HG03135 (cell line): ENCODE results near the gene IFNK.

Experiments used
- ATAC-seq: cut with Tn5 transposase; IDR thresholded peaks from one replicate; pipeline ENCODE4 v1.9.1; 2021; ENCODE audit warnings: mild to moderate bottlenecking, moderate library complexity; ENCODE audit not compliant: unreplicated experiment

IFNK gene

GRCh38 chr9:27510780-27511179 lies 13.3 kb upstream of the IFNK start:
- ATAC-seq = no peak

DNA sequence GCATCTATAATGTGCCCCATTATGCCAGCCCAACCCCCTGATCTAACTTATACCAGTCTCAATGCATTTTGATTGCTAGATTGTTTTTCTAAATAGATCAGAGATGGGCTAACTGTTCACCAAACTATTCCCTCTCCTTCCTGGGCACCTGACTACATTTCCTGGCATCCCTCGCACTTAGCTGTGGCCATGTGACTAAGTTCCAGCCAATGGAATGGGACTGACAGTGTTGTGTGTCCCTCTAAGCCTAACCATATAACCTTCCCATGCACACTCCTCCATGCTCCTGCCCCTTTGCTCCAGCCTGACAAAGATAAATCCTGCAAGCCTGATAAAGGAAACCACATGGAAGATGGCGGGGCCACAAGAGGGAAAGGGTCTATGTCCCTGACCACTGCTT lies 12.3 kb upstream of the IFNK start:
- no peak for ATAC-seq

DNA sequence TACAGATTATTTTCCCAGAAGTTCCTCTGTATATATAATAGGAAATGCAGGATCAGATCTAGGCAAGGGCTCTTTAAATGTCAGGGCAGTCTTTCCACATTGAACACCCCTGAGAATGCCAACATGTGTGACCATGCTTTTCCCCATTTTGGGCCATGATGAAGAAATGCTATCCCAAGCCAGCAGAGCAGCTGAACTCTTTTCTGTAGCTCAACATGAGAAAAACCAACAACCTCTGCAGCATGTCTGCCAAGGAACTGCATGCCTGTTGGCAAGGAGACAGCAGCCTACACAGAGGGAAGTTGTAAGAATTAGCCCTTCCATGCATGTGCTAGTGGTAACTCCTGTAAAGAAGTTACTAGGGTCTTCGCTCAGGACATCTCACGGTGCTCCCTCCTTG lies 9.5 kb upstream of the IFNK start:
- ATAC-seq = no peak

DNA sequence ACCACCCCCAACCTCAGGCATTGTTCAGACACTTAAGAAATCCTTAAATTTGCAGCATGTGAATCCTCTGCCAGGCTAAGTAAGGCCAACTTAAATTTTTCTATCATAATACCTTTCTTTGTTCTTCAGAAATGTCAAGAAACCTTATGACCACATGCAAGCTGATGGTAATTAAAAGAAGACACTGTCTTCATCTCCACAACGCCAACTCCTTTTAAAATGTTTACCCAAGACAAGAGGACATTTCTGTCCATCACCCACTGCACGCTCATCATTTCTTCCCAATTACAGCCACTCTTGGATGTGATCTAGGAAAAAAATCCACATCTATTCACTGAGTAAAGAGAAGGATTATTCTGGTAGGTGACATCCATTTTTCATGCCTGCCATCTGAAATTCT lies 6.1 kb upstream of the IFNK start:
- no peak for ATAC-seq

GRCh38 chr9:27518809-27519208 lies 5.3 kb upstream of the IFNK start:
- ATAC-seq = no peak

GRCh38 chr9:27519466-27520465 lies 4.3 kb upstream of the IFNK start:
- no peak for ATAC-seq

DNA sequence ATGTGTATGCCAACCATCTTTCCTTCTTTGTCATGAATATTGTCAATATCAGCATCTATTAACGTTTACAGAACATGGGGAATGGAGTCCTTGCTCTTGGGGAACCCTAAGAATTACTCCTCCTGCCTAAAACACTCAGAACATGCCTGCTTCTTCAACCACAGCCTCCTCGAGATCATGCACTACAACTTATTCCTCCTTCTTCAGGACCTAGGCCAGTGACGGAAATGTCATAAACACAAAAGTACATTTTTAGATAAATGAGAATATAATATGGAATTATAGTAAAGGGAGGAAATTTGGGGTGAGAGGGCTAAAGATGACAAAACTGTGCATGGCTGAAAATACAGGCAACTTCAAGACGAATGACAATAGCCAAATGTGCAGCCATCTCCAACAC lies 3.1 kb upstream of the IFNK start:
- ATAC-seq = no peak

DNA sequence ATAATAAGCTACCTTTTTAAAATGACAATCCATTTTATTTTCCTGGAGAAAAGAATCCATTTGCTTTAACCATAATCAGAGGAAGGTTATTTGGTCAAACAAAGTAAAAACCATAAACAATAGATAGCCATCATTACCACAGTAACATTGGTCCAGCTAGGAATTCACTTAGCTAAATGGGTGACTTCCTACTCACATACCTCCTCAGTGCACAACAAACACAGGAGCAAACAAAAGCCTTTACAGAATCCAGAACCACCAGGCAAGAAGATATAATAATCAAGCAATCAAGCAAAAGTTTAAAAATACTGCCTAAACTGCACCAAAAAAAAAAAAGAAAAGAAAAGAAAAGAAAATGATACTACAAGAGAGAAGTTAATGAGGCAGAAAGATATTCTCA lies 949 bp upstream of the IFNK start:
- no peak for ATAC-seq

DNA sequence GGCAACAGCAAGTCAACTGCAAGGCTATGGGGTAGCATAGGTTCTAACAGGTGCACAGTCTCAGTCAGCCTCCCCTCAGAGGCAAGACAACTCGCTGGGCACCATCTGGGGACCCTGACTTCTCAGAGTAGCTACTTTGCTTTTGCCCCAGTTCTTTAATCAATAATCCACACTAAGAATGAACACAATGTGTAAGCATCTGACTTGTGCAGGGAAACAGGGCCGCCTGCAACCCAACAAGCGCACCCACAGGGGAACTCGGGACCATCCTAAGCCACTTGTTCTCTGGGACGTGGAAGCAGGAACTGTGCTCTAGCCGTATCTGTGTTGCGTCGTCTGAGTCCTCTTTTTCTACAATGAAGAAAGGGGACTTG lies 3.6 kb downstream of the IFNK start:
- no peak for ATAC-seq

DNA sequence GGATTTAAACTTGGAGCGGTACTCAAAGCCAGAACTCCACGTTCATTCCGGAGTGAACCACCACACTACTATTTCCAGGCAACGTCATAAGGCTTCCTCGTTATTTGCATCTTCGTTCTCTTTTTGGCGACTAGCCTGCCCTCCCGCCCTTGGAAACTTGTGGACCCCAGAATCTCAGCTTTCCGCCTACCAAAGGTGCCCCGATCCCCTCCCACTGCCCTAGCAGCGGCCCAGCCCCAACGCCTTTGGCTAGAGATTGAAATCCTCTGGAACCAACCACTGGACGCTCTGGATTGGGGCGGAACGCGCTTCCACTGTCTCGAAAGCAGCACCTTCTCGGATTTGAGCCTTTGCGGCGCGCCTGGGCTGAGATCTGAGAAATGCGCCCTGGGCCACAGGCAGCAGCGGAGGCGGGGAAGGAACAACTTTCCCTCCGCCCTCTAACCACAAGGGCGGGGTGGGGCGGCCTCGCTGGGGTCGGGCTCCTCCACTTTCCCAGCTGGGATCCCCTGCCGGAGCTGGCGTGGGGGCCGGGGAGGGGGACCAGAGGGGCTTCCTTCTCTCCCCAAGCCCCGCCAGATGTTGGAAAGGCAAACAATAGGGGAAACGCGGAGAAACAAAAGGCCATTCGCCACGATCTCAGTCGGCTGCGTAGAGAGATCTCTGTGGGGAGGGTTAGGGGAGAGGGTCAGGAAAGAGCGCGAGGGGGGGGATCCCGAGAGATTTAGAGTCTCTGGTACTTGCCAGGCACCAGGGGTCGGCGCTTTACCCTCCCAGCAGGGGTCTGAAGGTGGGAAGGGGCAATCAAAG lies 4.2 kb downstream of the IFNK start:
- ATAC-seq = no peak

- ATAC-seq = peak; percentile 38
Observed at GRCh38 chr9:27528886-27529315, 4.8 kb downstream of the IFNK start.

DNA sequence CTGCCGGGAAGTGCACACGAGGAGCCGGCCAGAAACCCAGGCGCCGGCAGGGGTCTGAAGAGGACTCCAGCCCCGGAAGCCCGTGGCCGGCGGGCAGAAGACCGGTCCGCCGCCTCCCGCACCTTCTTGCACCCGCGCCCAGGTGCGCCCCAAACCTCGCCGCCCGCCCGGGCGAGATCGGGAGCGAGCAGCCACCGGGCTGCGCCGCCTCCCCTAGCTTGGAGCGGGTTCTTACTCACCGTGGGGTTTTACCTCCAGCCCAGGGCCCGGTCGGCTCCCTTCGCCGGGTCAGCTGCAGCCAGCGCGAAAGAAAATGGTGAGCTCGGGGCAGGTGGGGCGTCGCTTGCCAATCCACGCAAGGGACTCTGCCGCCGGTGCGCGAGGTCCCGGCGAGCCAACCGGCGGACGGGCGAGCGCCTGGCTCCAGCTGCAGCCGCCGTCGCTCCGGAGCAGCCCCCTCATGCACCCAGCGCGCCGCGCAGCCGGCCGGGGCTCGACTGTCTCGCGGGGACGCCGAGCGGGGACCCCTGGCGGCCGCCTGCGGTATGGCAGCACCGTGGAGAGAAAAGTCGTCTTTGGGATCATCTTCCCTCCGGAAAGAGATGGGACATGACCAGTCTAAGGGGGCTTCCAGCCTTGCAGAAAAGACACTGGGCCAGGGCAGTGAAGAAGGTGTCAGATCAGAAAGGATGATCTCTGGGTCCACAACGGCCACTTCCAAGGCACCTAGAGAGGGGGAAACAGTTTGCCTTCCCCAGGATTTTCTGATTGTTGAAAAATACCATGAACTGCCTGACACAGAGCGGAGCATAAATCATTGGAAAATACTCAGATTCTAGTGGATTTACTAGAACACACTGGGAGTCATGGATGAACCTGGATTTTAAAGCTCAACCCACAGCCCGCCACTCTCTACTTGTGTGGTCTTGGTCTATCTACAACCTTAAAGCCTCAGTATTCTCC lies 5.5 kb downstream of the IFNK start, which contains the start of gene MOB3B:
Gene MOB3B (minus strand): TSS at position 499 of the 963 bp plus-strand sequence. CDS start 74,264 bp downstream, outside the sequence.
- ATAC-seq = peak; percentile 86

- no peak for ATAC-seq
Observed at GRCh38 chr9:27530915-27531755, 7.0 kb downstream of the IFNK start.

GRCh38 chr9:27532046-27532445 lies 8.0 kb downstream of the IFNK start:
- ATAC-seq = no peak

DNA sequence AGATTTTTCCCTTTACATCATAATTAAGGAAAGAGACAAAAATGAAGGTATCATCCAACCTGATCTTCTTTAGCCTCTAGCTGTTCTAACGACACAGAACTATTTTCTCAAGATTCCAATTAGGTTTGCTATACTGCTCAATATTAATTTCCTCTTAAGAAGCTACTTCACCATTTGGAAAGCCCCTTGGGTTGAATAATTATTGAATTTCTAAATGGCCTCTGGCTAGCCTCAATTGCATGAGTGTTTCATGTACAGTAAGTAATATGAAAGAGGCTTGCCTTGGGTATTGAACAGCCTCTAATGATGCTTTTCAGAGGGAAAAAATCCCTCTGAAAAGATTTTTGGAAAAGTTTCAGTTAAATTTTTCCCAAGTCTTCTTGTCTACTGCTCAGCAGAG lies 9.2 kb downstream of the IFNK start:
- no peak for ATAC-seq

- no peak for ATAC-seq
Observed at GRCh38 chr9:27534131-27534530, 10.0 kb downstream of the IFNK start.

GRCh38 chr9:27534658-27535209 lies 10.6 kb downstream of the IFNK start:
- no peak for ATAC-seq

GRCh38 chr9:27535701-27536118 lies 11.6 kb downstream of the IFNK start:
- ATAC-seq = no peak

DNA sequence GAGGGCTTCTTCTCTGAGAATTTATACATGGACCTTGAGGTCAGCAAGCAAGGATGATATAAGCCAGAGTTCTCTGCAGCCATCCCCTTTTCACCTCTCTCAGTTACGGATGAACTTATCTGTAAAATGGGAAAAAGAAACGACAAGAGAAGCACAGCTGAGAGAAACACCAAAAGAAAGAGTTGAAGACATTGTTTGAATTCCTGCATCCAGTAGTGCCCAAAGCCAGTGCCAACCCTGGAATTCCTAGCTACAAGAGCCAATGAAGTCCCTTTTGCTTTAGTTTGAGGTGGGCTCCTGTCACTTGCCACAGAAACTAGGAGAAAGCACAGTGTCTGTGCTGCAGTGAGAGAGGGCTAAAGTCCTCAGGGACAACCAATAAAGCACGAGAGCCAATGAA lies 12.1 kb downstream of the IFNK start:
- ATAC-seq = no peak
